Measurements from ENCODE around the gene ZFPL1. TPM values are rescaled to one million over a fixed set of nuclear protein-coding genes. Genes with fewer than 3 reads are reported as not detected.

The ZFPL1 gene
- total and polyA plus RNA-seq, 9 of the 15 experiments (the other 6 are each of a cell fraction or from before 2014, with no cell fraction given): 3.7 to 37.5 (median 22.7) TPM

DNA sequence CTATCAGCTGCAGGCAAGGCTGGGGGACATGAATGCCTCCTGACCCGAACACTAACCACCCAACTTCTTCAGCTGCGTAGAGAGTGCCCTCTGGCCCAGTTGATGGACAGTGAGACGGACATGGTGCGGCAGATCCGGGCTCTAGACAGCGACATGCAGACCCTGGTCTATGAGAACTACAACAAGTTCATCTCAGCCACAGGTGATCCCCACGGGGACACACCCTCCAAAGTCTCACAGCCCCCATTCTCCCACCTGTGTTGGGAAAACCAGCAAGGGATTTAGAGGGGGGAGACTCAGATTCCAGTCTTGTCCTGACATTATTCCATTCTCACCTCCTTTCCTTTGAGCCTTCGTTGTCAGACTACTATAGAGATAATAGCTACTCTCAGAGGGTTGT is 12.9 kb downstream of the ZFPL1 start:
- in situ Hi-C loops (cut with MboI) (no loop called here), intact Hi-C loops (cut with micrococcal nuclease) (no loop called here)
- peaks cover 16% of the 10 kb centered on the region for H3K79me2 ChIP-seq (ENCODE audit: control insufficient read depth, insufficient read depth, low read length)
- WGBS (ENCODE audit: insufficient coverage, low coverage, missing lambda C conversion rate): 6% methylated on average over 8 of the region's 8 CpGs
- TF ChIP-seq FOXM1 (IDR thresholded peaks at IDR 0.05; ENCODE audit: low read depth): no peak
- TF ChIP-seq FOXM1 (CRISPR knock-in tag; IDR thresholded peaks at IDR 0.05; ENCODE audit: low read depth): 0 out of 2 replicates have a peak, but pooled peaks have one; percentile 39
- no peak for TF ChIP-seq EP300 (IDR thresholded peaks at IDR 0.05; ENCODE audit: low read length)
- TF ChIP-seq GTF2E2 (tag; IDR thresholded peaks at IDR 0.05): no peak
- TF ChIP-seq, protein P1, sequence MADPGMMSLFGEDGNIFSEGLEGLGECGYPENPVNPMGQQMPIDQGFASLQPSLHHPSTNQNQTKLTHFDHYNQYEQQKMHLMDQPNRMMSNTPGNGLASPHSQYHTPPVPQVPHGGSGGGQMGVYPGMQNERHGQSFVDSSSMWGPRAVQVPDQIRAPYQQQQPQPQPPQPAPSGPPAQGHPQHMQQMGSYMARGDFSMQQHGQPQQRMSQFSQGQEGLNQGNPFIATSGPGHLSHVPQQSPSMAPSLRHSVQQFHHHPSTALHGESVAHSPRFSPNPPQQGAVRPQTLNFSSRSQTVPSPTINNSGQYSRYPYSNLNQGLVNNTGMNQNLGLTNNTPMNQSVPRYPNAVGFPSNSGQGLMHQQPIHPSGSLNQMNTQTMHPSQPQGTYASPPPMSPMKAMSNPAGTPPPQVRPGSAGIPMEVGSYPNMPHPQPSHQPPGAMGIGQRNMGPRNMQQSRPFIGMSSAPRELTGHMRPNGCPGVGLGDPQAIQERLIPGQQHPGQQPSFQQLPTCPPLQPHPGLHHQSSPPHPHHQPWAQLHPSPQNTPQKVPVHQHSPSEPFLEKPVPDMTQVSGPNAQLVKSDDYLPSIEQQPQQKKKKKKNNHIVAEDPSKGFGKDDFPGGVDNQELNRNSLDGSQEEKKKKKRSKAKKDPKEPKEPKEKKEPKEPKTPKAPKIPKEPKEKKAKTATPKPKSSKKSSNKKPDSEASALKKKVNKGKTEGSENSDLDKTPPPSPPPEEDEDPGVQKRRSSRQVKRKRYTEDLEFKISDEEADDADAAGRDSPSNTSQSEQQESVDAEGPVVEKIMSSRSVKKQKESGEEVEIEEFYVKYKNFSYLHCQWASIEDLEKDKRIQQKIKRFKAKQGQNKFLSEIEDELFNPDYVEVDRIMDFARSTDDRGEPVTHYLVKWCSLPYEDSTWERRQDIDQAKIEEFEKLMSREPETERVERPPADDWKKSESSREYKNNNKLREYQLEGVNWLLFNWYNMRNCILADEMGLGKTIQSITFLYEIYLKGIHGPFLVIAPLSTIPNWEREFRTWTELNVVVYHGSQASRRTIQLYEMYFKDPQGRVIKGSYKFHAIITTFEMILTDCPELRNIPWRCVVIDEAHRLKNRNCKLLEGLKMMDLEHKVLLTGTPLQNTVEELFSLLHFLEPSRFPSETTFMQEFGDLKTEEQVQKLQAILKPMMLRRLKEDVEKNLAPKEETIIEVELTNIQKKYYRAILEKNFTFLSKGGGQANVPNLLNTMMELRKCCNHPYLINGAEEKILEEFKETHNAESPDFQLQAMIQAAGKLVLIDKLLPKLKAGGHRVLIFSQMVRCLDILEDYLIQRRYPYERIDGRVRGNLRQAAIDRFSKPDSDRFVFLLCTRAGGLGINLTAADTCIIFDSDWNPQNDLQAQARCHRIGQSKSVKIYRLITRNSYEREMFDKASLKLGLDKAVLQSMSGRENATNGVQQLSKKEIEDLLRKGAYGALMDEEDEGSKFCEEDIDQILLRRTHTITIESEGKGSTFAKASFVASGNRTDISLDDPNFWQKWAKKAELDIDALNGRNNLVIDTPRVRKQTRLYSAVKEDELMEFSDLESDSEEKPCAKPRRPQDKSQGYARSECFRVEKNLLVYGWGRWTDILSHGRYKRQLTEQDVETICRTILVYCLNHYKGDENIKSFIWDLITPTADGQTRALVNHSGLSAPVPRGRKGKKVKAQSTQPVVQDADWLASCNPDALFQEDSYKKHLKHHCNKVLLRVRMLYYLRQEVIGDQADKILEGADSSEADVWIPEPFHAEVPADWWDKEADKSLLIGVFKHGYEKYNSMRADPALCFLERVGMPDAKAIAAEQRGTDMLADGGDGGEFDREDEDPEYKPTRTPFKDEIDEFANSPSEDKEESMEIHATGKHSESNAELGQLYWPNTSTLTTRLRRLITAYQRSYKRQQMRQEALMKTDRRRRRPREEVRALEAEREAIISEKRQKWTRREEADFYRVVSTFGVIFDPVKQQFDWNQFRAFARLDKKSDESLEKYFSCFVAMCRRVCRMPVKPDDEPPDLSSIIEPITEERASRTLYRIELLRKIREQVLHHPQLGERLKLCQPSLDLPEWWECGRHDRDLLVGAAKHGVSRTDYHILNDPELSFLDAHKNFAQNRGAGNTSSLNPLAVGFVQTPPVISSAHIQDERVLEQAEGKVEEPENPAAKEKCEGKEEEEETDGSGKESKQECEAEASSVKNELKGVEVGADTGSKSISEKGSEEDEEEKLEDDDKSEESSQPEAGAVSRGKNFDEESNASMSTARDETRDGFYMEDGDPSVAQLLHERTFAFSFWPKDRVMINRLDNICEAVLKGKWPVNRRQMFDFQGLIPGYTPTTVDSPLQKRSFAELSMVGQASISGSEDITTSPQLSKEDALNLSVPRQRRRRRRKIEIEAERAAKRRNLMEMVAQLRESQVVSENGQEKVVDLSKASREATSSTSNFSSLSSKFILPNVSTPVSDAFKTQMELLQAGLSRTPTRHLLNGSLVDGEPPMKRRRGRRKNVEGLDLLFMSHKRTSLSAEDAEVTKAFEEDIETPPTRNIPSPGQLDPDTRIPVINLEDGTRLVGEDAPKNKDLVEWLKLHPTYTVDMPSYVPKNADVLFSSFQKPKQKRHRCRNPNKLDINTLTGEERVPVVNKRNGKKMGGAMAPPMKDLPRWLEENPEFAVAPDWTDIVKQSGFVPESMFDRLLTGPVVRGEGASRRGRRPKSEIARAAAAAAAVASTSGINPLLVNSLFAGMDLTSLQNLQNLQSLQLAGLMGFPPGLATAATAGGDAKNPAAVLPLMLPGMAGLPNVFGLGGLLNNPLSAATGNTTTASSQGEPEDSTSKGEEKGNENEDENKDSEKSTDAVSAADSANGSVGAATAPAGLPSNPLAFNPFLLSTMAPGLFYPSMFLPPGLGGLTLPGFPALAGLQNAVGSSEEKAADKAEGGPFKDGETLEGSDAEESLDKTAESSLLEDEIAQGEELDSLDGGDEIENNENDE (IDR thresholded peaks at IDR 0.05; ENCODE audit: low read depth, low read length): no peak
- peak overlapping the region; percentile 40 to 90 for H3K9ac ChIP-seq (ENCODE audit: insufficient read depth in 1 of 2, low read depth in 2 of 2, low read length in 2 of 2)
- H3K27me3 ChIP-seq (ENCODE audit: control insufficient read depth in 2 of 2, insufficient read depth in 2 of 2, low read length in 2 of 2): no peaks in the 10 kb centered on the region
- POLR2A ChIA-PET: interaction anchor here (0.5 to 8.4 kb wide), 8 partner anchors 8 to 281 kb away, joined by 3 to 92 read pairs (median 5); partner anchors contain the start of genes ARL2, CDC42BPG, TM7SF2 and ZNHIT2
- H3K27ac ChIP-seq (ENCODE audit: extremely low read depth, low read depth, low read length): peak overlapping the region; percentile 81; the same call in 1 of the 3 replicates
- H3K36me3 ChIP-seq (ENCODE audit: control insufficient read depth, insufficient read depth, low read length): peaks cover 17% of the 10 kb centered on the region; the same call in 2 of the 3 replicates
- H3K4me2 ChIP-seq (ENCODE audit: insufficient read depth, low read length): peak overlapping the region; percentile 80
- BruUV-seq (replicated peaks): TSS peak; percentile 39
- DNase-seq (ENCODE audit: extremely low read depth in 1 of 4, low spot score in 3 of 4): no peak
- FAIRE-seq: no peak
- no peak overlapping the region for H2AFZ ChIP-seq (ENCODE audit: low read depth, low read length)
- CTCF ChIA-PET (ENCODE audit: low intra/inter-chr PET ratio): interaction anchor here (1.1 kb wide), 1 partner anchor 84 kb away, joined by 3 read pairs; no protein-coding TSS in a partner anchor
- ATAC-seq: peak; percentile 32
- no peaks in the 10 kb centered on the region for H4K20me1 ChIP-seq (replicated peaks; ENCODE audit: control insufficient read depth, insufficient read depth, low read length)
- H3K4me1 ChIP-seq (replicated peaks in 1 of 2; ENCODE audit: control insufficient read depth in 2 of 2, insufficient read depth in 2 of 2, low read length in 2 of 2): peaks cover 11 to 14% of the 10 kb centered on the region in 2 experiments; a peak in 4 of 5 replicates
- H3K4me3 ChIP-seq: peak overlapping the region; percentile 78
- H3K9me3 ChIP-seq (replicated peaks; ENCODE audit: control insufficient read depth, insufficient read depth, low read depth, low read length): no peaks in the 10 kb centered on the region
- no peaks in the 10 kb centered on the region for H3K9me1 ChIP-seq (ENCODE audit: control insufficient read depth, insufficient read depth, low read length)

All from K562 (cell line).